Mononuclear cell (primary cell): ENCODE data around the gene PRSS27. TPM values are rescaled to one million over a fixed set of nuclear protein-coding genes. Genes with fewer than 3 reads are reported as not detected.

ENCODE experiments used
- H3K27me3 ChIP-seq: 2 replicates; pipeline ENCODE4 v1.6.0; 2011; ENCODE audit warnings: low read length, control low read depth; ENCODE audit not compliant: insufficient read depth
- H3K4me1 ChIP-seq: 2 replicates; pipeline ENCODE4 v1.5.1; 2011; ENCODE audit warnings: mild to moderate bottlenecking, low read length, control low read depth; ENCODE audit not compliant: insufficient read depth
- H3K4me3 ChIP-seq: 2 replicates; pipeline ENCODE4 v1.5.1; 2011; ENCODE audit warnings: mild to moderate bottlenecking, low read length, moderate library complexity
- H3K9me3 ChIP-seq: 2 replicates; pipeline ENCODE4 v1.5.1; 2011; ENCODE audit warnings: low read depth, mild to moderate bottlenecking, control low read depth, low read length
- total RNA-seq: library from RNA; depleted of rRNA; stranded (reverse); fragments of >200 nt; gene quantifications from one replicate; pipeline ENCODE4 v1.2.3, GENCODE V29; 2012

Gene PRSS27
- total RNA-seq, 1 donor = 0.10 TPM

DNA sequence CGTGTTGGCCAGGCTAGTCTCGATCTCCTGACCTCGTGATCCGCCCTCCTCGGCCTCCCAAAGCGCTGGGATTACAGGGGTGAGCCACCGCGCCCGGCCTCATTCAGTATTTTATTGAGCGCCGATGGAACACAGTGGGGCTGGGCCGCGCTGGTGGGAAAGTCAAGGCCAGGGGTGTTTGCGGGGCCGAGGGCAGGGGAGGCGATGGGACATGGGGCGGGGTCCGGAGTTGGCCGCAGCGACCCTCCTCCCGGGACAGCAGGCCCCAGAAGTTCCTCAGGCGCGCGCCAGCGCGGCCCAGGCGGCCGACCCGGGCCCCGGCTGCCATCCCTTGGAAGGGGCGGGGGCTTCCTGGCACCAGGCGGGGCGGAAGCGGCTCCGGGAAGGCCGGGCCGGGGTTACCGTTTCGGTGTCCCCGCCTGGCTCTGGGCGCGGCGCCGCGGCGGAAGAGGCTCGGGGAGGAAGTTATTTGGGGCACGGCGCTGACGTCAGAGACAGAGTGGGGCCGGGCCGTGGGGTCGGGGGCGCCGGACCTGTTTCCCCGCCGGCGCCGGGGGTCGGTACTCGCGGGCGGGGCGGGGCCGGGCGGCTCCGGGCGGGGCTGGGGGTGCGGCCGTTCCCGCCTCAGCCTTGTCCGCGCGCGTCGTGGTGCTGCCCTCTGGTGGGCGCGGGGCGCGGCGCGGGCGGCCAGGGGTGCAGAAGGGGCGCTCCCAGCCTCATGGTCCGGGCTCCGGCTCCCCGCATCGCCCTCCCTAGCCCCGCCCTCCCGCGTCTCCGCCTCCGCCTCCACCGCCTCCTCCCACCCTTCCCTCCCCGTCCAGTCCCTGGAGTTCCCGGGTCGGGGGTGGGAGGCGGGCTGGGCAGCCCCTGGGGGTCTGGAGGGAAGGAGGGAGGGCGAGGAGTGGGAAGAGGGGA is 952 bp upstream of the PRSS27 start:
- no peaks in the 10 kb centered on the region for H3K9me3 ChIP-seq
- peaks cover 6% of the 10 kb centered on the region for H3K4me1 ChIP-seq
- peak overlapping the region; percentile 53 for H3K4me3 ChIP-seq
- H3K27me3 ChIP-seq = no peaks in the 10 kb centered on the region

DNA sequence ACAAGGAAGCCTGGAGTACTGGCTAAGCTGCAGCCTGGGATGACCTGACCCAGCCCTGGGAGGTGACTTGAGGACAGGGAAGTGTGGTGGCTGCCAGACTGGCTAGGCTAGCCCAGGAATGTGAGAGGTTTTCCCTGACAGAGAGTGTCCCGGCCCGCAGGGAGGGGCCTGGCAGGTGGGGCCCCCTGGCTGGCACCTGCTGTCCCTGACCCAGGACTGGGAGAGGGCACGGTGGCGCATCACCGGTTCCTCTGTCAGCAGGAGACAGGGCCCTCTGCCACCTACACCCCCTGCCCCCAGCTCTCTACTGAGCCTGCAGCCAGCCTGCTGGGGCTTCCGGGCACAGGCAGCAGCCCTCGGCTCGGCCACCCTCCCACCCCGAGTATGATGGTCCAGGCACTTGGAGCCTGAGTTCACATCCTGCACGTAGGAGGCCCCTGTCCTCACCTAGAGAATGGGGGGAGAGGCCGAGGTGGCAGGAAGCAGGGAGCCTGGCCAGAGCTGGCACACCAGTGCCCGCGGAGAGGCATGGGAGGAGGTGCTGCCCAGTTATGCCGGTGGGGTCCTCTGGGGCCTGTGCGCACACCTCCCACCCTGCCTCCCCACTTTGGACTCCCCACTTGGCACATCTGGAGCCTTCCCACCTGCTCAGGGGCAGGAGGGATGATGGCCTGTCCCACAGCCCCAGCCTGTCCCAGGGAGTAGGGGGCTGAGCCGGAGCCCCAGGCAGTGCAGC is 528 bp downstream of the PRSS27 start:
- H3K27me3 ChIP-seq = no peaks in the 10 kb centered on the region
- peaks cover 6% of the 10 kb centered on the region for H3K4me1 ChIP-seq
- H3K4me3 ChIP-seq = no peak overlapping the region
- H3K9me3 ChIP-seq = no peaks in the 10 kb centered on the region

DNA sequence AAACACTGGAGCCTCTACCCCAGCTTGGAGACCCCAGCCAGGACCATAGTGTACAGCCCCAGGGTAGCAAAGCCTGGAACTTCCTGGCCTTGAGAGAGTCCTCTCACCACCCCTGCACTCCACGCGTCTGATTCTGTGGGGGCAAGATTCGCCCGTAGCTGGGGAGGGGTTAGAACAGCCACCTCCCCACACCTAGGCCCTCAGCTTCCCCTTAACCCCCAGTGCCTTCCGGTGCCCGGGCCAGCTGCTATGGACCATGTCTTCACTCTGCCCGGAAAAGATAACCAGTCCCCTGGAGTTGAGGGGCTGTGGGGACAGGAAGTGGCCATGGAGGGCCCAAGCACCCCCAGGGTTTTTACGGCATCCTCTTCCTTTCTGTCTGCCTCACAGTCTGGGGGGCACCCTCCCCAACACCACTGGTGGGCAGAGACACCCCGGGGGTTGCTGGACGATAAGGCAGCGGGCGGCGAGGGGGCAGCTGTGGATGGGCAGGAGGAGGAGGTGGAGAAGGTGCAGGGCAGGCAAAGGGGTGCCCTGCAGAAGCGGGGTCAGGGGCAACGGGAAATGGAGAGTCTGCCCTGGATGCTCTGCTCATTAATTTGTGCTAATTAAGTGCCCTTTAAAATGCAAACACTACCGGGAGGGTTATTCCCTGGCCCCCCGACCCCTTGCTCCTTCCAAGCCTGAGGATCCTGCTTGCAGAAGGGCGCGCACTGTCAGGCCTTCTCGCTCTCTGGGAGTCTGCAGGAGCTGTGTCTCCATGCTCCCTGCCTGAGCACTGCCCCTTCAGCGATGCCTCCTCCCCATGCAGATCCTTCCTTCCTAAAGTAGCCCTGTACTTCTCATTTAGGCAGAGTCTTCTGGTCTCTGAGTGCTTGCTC is 2.4 kb downstream of the PRSS27 start:
- Histone ChIP-seq H3K4me1 (peaks cover 6% of the 10 kb centered on the region), H3K9me3 (no peaks in the 10 kb centered on the region), H3K27me3 (no peaks in the 10 kb centered on the region), H3K4me3 (no peak overlapping the region)

DNA sequence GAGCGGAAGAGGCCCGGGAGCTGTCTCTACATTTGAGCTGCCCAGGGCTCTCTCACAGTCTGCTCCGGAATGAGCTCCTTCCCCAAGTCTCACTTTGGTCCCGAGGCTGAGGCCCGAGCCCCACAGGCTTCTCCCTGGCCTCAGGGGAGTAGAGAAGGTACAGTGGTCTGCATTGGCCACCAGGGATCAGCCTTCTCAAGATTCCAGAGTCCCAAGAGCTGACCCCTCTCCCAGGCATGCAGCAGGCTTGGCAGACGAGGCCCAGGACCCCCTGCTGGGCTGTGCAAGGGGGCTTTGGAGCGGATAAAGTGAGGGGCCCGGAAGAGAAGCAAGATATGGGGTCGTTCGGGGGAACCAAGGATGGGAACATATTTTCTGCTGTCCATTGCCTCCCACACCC is 3.1 kb downstream of the PRSS27 start:
- H3K27me3 ChIP-seq = no peaks in the 10 kb centered on the region
- H3K9me3 ChIP-seq = no peaks in the 10 kb centered on the region
- peaks cover 6% of the 10 kb centered on the region for H3K4me1 ChIP-seq
- no peak overlapping the region for H3K4me3 ChIP-seq

DNA sequence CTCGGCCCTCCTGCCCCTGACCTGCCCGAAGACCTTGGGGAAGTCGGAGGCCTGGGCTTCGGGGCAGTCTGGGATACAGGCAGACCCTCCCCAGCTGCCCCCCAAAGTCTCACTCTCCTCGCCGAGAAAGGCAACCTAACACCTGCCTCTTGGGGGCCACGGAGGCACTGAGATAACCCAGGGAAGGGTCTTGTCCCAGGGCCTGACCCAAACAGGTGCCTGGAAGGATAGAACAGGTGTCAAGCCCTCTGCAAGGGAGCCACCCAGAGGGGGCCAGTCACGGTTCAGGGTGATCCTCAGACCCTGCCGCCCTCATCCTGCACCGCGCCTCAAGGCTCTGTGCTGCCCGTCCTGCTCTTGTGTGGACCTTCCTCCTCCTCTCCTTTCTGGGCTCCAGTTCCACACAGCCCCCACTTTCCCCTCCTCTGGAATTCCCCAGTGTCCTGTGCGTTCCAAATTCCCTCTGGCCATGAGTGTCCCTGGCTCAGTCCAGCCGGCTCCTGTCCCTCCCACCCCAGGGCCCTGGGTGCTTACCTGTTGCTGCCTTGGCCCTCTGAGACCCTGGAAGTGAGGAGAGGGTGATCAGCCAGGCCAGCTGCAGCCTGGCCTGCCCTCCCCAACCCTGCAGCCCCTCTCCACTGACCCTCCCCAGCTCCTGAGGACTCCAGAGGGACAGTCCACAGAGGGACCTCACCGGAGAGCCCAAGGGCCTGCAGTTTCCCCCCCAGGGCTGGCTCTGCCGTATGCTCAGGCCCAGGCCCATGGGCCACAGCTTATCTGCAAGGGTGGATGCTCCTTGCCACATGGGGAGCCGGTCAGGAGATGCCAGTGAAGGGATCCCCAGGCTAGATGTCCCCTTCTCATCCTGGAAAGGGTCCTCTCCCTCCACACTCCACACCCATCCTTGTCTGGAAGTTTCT is 3.8 kb downstream of the PRSS27 start:
- Histone ChIP-seq H3K9me3 (no peaks in the 10 kb centered on the region), H3K4me1 (no peaks in the 10 kb centered on the region), H3K4me3 (no peak overlapping the region), H3K27me3 (no peaks in the 10 kb centered on the region)

DNA sequence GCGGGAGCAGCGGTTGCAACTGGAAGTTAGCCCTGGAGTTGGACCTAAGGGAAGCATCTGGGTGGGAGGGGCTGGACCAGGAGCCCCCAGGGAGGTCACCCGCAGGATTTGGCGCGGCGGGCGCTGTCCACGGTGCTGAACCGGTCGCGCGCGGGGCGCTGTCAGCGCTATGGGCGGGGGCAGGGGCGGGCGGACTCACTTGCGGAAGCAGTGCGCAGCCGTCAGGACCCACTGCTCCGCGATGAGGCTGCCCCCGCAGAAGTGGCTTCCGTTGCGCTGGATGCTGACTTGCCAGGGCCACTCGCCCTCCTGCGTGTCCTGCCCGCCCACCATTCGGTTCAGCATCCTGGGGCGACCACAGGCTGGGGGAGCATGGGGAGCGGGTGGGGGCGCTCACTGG is 4.5 kb downstream of the PRSS27 start:
- no peaks in the 10 kb centered on the region for H3K9me3 ChIP-seq
- H3K4me3 ChIP-seq = no peak overlapping the region
- no peaks in the 10 kb centered on the region for H3K27me3 ChIP-seq
- no peaks in the 10 kb centered on the region for H3K4me1 ChIP-seq

DNA sequence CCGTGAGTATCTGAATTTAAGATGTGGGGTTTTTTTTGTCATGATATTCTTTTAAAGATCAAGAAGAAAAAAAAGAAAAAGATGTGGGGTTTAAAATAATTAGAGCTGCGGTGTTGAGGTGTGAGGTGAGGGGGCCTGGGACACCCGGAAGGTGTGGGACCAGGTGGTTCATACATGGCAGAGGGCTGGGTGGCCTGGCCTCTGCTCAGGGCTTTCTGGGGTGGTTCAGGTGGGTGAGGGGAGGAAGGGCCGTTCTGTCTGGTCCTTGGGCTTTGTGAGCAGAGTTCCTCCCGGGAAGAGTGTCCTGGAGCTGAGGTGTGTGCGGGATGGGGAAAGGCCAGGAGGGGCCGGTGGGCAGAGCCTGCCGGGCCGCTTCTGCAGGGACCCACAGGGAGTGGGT is 5.0 kb downstream of the PRSS27 start:
- no peaks in the 10 kb centered on the region for H3K4me1 ChIP-seq
- no peaks in the 10 kb centered on the region for H3K9me3 ChIP-seq
- no peaks in the 10 kb centered on the region for H3K27me3 ChIP-seq
- H3K4me3 ChIP-seq = no peak overlapping the region

DNA sequence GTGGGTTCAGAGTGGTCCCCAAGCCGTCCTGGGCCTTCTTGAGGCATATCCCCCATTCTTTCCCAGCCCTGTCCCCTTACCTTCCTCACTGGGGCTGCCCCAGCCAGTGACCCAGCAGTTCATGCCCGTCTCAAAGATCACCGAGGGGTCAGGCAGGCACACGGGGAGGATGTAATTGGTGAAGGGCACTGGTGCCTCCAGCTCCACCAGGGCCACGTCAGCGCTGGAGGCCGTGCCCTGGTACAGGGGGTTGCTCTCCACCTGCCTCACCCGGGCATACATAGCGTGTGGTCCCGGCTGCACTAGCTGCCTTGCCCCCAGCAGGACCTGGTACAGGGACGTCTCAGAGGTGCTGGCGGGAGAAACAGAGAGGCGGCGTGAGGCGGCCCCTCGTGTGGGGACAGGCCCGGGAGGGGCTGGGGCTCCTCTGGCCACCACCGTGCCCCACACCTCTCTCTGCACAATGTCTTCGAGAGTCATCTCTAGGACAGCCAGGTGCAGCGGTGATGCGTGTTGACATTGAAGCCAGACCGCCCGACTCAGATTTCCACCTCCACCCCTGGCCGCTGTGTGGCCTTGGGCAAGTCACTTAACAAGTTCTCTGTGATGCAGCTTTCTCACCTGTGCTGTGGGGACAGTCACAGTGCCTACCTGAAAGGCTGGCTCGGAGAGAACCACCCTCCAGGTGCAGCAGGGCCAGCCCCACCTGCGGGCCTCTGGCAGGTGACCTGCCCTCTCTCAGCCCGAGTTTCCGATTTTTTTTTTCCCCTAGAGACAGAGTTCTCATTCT is 5.8 kb downstream of the PRSS27 start:
- H3K27me3 ChIP-seq = no peaks in the 10 kb centered on the region
- H3K9me3 ChIP-seq = no peaks in the 10 kb centered on the region
- H3K4me1 ChIP-seq = no peaks in the 10 kb centered on the region
- H3K4me3 ChIP-seq = no peak overlapping the region

DNA sequence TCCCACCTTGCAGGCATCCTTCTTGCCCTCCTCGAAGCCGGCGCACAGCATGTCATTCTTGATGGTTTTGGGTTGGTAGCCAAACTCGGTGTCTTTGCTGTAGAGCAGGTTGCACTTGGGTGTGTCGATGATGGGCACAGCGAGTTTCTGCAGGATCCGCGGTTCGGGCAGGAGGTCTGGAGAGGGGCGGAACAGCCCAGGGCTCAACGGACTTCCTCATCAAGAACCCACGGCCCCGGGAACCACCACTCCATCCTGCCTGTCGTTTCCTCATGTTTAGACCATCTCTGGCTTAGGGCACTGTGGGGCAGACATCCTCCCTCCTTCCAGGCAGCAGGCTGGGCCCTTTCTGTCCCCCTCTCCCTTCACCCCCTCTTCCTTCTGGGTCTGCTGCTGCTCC is 6.5 kb downstream of the PRSS27 start:
- H3K27me3 ChIP-seq = no peaks in the 10 kb centered on the region
- H3K9me3 ChIP-seq = no peaks in the 10 kb centered on the region
- no peaks in the 10 kb centered on the region for H3K4me1 ChIP-seq
- no peak overlapping the region for H3K4me3 ChIP-seq

DNA sequence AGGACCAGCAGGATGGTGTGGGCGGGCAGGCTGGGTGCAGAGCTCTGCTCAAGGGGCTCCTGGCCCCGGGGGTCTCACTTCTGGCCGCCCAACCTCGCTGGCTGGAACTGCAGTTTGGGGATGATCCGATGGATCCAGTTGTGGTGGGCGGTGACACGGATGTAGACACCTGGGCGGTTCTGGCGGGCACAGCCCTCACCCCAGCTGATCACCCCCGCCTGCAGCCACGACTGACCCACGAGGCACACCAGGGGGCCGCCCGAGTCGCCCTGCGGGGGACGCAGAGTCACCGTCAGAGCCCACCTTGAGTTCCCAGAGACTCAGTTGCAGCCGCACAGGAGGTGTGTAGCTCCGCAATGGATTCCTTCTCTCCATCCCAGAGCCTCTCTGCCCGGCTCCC is 7.5 kb downstream of the PRSS27 start:
- no peaks in the 10 kb centered on the region for H3K4me1 ChIP-seq
- H3K4me3 ChIP-seq = no peak overlapping the region
- H3K27me3 ChIP-seq = no peaks in the 10 kb centered on the region
- H3K9me3 ChIP-seq = no peaks in the 10 kb centered on the region

DNA sequence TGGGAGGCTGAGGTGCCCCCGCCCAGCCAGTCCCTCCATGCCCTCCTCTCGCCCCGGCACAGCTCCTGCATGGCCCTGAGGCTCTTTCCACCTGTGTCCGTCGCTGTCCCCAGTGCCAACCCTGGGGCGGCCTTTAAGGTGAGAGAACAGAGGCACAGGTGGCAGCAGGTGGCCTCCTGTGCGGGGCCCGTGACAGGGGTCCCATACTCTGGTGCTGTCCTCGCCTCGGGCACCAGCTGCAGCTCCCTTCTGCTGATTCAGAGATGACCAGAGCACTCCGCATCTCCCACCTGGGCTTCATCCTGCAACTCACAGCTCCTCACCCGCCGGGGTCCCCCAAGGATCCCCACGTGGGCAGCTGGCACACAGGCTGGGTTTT is 8.0 kb downstream of the PRSS27 start:
- no peak overlapping the region for H3K4me3 ChIP-seq
- no peaks in the 10 kb centered on the region for H3K27me3 ChIP-seq
- H3K4me1 ChIP-seq = no peaks in the 10 kb centered on the region
- H3K9me3 ChIP-seq = no peaks in the 10 kb centered on the region

DNA sequence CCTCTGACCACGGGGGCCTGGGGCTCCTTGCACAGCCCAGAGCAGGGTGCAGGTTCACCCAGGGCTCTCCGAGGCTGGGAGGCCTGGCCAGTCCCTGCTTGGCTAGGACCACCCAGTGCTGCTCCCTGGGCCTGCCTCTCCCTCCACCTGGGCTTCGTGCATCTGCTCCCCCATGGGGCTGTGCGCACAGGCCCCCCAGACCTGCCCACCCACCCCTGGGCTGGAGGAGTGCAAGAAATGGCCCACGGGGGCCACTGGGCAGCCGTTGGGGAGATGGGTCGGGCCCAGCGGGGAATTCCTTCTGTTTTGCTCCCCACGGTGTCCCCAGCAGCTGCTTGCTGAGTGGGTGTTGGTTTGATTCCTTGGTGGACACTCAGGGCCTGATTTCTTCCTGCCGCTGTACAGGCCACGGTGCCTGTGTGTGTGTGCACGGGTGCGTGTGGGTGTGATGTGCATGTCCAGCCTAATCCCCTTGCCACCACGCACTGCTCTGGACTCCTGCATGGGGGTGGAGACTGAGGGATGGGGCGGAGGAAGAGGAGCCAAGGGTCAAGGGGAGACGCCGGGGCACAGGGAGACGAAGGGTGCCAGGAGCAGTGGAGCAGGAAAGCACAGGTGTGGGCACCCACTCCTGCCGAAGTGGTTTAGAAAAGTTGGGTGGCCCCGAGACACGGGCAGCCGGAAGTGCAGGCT is 8.5 kb downstream of the PRSS27 start:
- H3K4me3 ChIP-seq = no peak overlapping the region
- H3K9me3 ChIP-seq = no peaks in the 10 kb centered on the region
- H3K4me1 ChIP-seq = no peaks in the 10 kb centered on the region
- no peaks in the 10 kb centered on the region for H3K27me3 ChIP-seq

DNA sequence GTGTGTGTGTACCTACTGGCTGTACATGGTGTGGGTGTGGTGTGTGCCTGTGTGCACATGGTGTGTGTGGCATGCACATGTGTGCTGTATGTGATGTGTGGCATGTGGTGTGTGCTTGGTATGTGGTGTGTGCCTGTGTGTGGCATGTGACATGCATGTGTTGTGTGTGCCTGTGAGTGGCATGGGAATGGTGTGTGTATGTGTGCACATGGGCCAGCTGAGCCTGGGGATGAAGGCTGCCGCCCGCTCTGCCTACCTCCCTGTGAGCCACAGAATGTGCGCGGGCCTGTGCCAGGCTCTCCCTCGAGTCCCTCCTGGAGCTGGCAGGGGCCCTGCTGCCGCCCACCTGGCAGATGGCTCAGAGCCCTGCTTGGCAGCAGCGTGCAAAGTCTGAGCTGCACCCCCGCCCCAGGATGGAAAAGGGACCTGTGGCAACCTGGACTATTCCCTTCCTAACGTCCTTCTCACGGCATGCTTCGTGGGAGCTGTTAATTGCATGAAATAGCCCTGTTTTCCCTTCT is 9.3 kb downstream of the PRSS27 start:
- H3K4me1 ChIP-seq = no peaks in the 10 kb centered on the region
- no peak overlapping the region for H3K4me3 ChIP-seq
- no peaks in the 10 kb centered on the region for H3K9me3 ChIP-seq

More for the DNA sequence above, 9.3 kb downstream of the PRSS27 start:
- H3K27me3 ChIP-seq = no peaks in the 10 kb centered on the region
